Epithelial cell of proximal tubule (primary cell): ENCODE measurements around the gene OSTN. TPM values are rescaled to one million over a fixed set of nuclear protein-coding genes. Genes with fewer than 3 reads are reported as not detected.
A peak's percentile ranks its signal among the peaks of the same experiment; 100 is the strongest.

Experiments used
- DNase-seq: peaks from one replicate; pipeline ENCODE4 v3.0.0-alpha.2; 2011; ENCODE audit warnings: low read depth
- H3K4me3 ChIP-seq: 2 replicates; pipeline ENCODE4 v1.5.1; 2011; ENCODE audit warnings: low read depth, mild to moderate bottlenecking, low read length
- total RNA-seq: library from RNA; depleted of rRNA; stranded (reverse); fragments of >200 nt; gene quantifications from 2 replicates; pipeline ENCODE4 v1.2.3, GENCODE V29; 2015
- TF ChIP-seq, protein P1 (sequence below): conservative IDR thresholded peaks from 2 replicates; pipeline ENCODE4 v1.5.1; 2012; ENCODE audit warnings: low read depth, mild to moderate bottlenecking, low read length

Gene OSTN
- total RNA-seq, 1 donor from 2014 or later = not detected

DNA sequence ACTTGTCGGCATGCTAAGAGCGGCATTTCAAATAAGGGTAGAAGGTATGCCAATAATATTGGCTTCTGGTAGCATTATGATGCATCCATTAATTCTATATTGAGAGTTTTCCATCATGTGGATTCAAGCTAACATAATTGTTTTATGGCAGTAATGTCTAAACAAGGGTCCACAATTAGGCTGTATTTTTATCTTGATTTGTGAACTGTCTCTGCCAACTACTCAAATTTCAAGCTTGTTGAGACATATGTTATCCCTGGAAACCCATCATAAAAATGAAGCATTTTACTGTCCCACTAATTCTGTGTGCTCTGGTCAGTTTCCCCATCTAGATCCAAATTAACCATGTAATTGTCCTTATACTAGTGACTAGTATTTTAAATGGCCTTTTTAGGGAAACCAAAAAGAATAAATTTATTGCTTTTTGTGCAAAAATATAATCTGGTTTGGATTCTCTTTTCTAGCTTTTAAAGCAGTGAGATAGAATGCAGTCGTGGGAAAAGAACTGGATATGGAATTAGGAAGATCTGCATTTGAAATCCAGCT, 1.2 kb upstream of the OSTN start:
- TF ChIP-seq, protein P1, sequence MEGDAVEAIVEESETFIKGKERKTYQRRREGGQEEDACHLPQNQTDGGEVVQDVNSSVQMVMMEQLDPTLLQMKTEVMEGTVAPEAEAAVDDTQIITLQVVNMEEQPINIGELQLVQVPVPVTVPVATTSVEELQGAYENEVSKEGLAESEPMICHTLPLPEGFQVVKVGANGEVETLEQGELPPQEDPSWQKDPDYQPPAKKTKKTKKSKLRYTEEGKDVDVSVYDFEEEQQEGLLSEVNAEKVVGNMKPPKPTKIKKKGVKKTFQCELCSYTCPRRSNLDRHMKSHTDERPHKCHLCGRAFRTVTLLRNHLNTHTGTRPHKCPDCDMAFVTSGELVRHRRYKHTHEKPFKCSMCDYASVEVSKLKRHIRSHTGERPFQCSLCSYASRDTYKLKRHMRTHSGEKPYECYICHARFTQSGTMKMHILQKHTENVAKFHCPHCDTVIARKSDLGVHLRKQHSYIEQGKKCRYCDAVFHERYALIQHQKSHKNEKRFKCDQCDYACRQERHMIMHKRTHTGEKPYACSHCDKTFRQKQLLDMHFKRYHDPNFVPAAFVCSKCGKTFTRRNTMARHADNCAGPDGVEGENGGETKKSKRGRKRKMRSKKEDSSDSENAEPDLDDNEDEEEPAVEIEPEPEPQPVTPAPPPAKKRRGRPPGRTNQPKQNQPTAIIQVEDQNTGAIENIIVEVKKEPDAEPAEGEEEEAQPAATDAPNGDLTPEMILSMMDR = no peak
- DNase-seq = no peak

DNA sequence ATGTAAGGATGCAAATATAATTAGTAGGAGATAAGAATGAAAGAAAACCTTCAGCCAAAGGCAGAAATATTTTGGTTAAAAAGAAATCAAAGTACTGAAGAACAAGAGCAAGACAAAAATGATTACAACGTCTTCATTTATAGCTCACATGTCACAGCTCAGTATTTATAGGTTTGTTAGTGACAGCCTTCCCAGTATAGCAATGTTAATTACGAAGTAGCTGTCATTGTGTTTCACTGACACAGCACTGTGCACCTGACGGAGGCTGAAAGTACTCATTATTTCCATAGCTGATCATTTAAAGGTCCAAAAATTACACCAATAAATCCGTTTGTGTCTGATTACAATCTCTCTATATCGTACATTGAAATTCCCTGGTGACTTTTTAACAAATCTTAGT, 561 bp upstream of the OSTN start:
- no peak for DNase-seq
- TF ChIP-seq, protein P1 = no peak
- H3K4me3 ChIP-seq = no peak overlapping the region

More for the DNA sequence above, 1.2 kb upstream of the OSTN start:
- no peak overlapping the region for H3K4me3 ChIP-seq

DNA sequence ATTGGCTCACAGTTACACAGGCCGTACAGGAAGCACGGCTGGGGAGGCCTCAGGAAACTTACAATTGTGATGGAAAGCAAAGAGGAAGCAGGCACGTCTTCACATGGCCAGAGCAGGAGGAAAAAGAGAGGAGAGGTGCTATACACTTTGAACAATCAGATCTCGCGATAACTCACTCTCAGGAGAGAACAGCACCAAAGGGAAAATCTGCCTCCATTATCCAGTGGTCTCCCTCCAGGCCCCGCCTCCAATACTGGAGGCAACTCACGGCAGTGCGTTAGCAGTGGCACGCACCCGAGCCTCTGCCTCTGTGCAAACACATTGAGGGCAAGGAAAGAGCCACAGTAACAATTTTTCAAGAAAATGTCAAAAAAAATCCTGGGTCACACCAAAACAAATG, 11.0 kb downstream of the OSTN start:
- TF ChIP-seq, protein P1 = no peak
- no peak for DNase-seq

DNA sequence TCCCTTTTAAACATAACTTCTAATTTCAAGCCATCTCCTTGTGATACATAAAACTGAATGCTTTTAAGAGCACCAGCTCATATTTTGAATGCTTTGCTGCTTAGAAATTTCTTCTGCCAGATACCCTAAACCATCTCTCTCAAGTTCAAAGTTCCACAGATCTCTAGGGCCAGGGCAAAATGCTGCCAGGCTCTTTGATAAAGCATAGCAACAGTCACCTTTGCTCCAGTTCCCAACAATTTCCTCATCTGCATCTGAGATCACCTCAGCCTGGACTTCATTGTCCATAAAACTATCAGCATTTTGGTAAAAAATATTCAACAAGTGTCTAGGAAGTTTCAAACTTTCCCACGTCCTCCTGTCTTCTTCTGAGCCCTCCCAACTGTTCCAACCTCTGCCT, 17.5 kb downstream of the OSTN start:
- TF ChIP-seq, protein P1 = no peak
- H3K4me3 ChIP-seq = no peak overlapping the region
- no peak for DNase-seq

More for the DNA sequence above, 11.0 kb downstream of the OSTN start:
- no peak overlapping the region for H3K4me3 ChIP-seq

DNA sequence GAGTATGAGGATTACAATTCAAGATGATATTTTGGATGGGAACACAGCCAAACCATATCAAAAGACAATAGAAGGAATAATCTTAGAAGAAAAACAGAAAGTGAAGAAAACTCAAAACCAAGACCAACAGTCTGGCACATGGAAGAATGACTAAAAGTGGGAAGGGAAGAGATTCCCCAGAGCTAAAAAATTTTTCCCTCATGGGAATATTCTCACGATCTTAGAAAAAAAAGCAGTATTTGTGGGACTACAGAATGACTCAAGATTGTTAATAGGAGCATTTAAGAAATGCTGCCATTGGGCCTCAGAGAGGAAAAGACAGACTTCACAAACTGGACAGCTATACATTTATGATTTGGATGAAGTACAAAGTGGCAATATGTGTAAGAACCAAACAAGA, 18.3 kb downstream of the OSTN start:
- TF ChIP-seq, protein P1 = no peak
- no peak for DNase-seq
- no peak overlapping the region for H3K4me3 ChIP-seq

DNA sequence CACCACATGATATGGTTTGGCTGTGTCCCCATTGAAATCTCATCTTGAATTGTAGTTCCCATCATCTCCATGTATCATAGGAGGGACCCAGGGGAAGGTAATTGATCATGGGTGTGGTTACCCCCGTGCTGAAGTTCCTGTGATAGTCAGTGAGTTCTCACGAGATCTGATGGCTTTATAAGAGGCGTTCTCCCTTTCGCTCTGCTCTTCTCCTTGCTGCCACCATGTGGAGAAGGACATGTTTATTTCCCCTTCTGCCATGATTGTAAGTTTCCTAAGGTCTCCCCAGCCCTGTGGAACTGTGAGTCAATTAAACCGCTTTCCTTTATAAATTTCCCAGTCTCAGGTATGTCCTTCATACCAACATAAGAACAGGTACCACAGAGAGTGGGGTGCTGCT, 21.9 kb downstream of the OSTN start:
- H3K4me3 ChIP-seq = no peak overlapping the region
- no peak for DNase-seq
- TF ChIP-seq, protein P1 = peak; percentile 33

DNA sequence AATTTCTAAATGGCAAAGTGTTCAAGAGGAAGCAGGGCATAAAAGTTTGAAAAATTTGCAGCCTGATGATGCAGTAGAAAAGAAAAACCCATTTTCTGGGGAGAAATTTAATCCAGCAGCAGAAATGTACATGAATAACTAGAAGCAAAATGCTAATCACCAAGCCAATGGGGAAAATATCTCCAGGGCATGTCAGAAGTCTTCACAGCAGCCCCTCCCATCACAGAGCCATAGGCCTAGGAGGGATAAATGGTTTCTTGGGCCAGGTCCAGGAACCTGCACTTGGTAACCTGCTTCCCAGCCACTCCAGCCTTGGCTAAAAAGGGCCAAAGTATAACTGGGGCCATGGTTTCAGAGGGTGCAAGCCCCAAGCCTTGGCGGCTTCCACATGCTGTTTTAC, 22.6 kb downstream of the OSTN start:
- H3K4me3 ChIP-seq = no peak overlapping the region
- DNase-seq = no peak
- TF ChIP-seq, protein P1 = no peak
